Tibial nerve (tissue), 4 donors: ENCODE data around the gene MYLK2.

Source experiments
- EP300 ChIP-seq, 2 donors: sonication (generic); formaldehyde crosslinking; IDR thresholded peaks; one replicate each; pipeline ENCODE4 v1.6.1; 2017; ENCODE audit warnings: antibody characterized with exemption in 2 of 2, mild to moderate bottlenecking in 1 of 2
- TF ChIP-seq, protein P1 (sequence below), 5 experiments: fragments of 200-600 bp in 3 of 5; fragments of 450-650 bp in 2 of 5; sonication (generic) in 3 of 5; IDR thresholded peaks; one replicate each; pipeline ENCODE4 v1.5.1; 2016 to 2019; ENCODE audit warnings: antibody characterized with exemption in 5 of 5, mild to moderate bottlenecking in 3 of 5, moderate library complexity in 2 of 5

GRCh38 chr20:31881945-31882344 is 62.8 kb downstream of the MYLK2 start:
- TF ChIP-seq, protein P1, sequence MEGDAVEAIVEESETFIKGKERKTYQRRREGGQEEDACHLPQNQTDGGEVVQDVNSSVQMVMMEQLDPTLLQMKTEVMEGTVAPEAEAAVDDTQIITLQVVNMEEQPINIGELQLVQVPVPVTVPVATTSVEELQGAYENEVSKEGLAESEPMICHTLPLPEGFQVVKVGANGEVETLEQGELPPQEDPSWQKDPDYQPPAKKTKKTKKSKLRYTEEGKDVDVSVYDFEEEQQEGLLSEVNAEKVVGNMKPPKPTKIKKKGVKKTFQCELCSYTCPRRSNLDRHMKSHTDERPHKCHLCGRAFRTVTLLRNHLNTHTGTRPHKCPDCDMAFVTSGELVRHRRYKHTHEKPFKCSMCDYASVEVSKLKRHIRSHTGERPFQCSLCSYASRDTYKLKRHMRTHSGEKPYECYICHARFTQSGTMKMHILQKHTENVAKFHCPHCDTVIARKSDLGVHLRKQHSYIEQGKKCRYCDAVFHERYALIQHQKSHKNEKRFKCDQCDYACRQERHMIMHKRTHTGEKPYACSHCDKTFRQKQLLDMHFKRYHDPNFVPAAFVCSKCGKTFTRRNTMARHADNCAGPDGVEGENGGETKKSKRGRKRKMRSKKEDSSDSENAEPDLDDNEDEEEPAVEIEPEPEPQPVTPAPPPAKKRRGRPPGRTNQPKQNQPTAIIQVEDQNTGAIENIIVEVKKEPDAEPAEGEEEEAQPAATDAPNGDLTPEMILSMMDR (IDR thresholded peaks at IDR 0.05), result no peak
- no peak for TF ChIP-seq EP300 (IDR thresholded peaks at IDR 0.05)
